Measurements from ENCODE around the gene NACA2.
"Not testable (repeated sequence)": the region's sequence is repeated elsewhere in the genome, so short reads cannot be mapped to it uniquely, and the experiment has no call there.

Gene NACA2

GRCh38 chr17:61591018-61591417 lies at the start of gene NACA2:
NACA2 (minus strand) TSS chr17:61591219; CDS start chr17:61591180, 39 bp downstream.
- DNase-seq, result no peak

GRCh38 chr17:61639818-61640217 lies 48.8 kb upstream of the NACA2 start:
- no peak for DNase-seq

- no peak for DNase-seq
Observed at GRCh38 chr17:61638087-61638486, 47.1 kb upstream of the NACA2 start.

GRCh38 chr17:61635913-61636432 lies 45.0 kb upstream of the NACA2 start:
- peak; percentile 33 for DNase-seq

- DNase-seq, result no peak
Observed at GRCh38 chr17:61634942-61635538, 44.0 kb upstream of the NACA2 start.

- DNase-seq, result no peak
Observed at GRCh38 chr17:61634011-61634539, 43.1 kb upstream of the NACA2 start.

- DNase-seq, result no peak
Observed at GRCh38 chr17:61632826-61633225, 41.8 kb upstream of the NACA2 start.

- no peak for DNase-seq
Observed at GRCh38 chr17:61631800-61632199, 40.8 kb upstream of the NACA2 start.

- DNase-seq, result not testable (repeated sequence)
Observed at GRCh38 chr17:61628158-61628557, 37.1 kb upstream of the NACA2 start.

- DNase-seq, result no peak
Observed at GRCh38 chr17:61627658-61628057, 36.6 kb upstream of the NACA2 start.

- no peak for DNase-seq
Observed at GRCh38 chr17:61627125-61627524, 36.1 kb upstream of the NACA2 start.

- DNase-seq, result no peak
Observed at GRCh38 chr17:61625564-61625963, 34.5 kb upstream of the NACA2 start.

GRCh38 chr17:61624951-61625350 lies 33.9 kb upstream of the NACA2 start:
- DNase-seq, result no peak

- DNase-seq, result no peak
Observed at GRCh38 chr17:61621317-61621716, 30.3 kb upstream of the NACA2 start.

GRCh38 chr17:61619953-61620352 lies 28.9 kb upstream of the NACA2 start:
- no peak for DNase-seq

- DNase-seq, result no peak
Observed at GRCh38 chr17:61619493-61619892, 28.5 kb upstream of the NACA2 start.

- no peak for DNase-seq
Observed at GRCh38 chr17:61618950-61619349, 27.9 kb upstream of the NACA2 start.

GRCh38 chr17:61617330-61617729 lies 26.3 kb upstream of the NACA2 start:
- no peak for DNase-seq

- DNase-seq, result no peak
Observed at GRCh38 chr17:61616783-61617182, 25.8 kb upstream of the NACA2 start.

- no peak for DNase-seq
Observed at GRCh38 chr17:61614219-61614618, 23.2 kb upstream of the NACA2 start.

GRCh38 chr17:61611323-61611722 lies 20.3 kb upstream of the NACA2 start:
- DNase-seq, result no peak

GRCh38 chr17:61605692-61606091 lies 14.7 kb upstream of the NACA2 start:
- DNase-seq, result no peak

- no peak for DNase-seq
Observed at GRCh38 chr17:61601297-61601696, 10.3 kb upstream of the NACA2 start.

GRCh38 chr17:61600621-61601020 lies 9.6 kb upstream of the NACA2 start:
- DNase-seq, result no peak

GRCh38 chr17:61599608-61600007 lies 8.6 kb upstream of the NACA2 start:
- no peak for DNase-seq

All from NCI-H1105 (cell line).